GM12878 (cell line): Measurements from ENCODE around the gene ACOX1. TPM values are rescaled to one million over a fixed set of nuclear protein-coding genes. Genes with fewer than 3 reads are reported as not detected.

Source experiments
- ATAC-seq: fragments of 200-7000 bp; cut with Tn5 transposase; 3 replicates; pipeline ENCODE4 v1.9.1; 2020; ENCODE audit warnings: mild to moderate bottlenecking, moderate library complexity
- BruUV-seq: library from RNA; stranded (reverse); fragments of 400-500 nt; replicated peaks from 2 replicates; lab custom pipeline; 2021; lab: Mats Ljungman, UMichigan
- CTCF ChIA-PET: fragments of 300-600 bp; sonication (Branson Sonifier 250); formaldehyde crosslinking; extraction: SDS; loops from one replicate; lab custom pipeline; 2021; ENCODE audit warnings: inconsistent platforms; lab: Yijun Ruan, JAX
- POLR2A ChIA-PET: fragments of 350-600 bp; formaldehyde crosslinking; extraction: SDS; loops from one replicate; lab custom pipeline; 2021; ENCODE audit warnings: inconsistent platforms; lab: Charles Lee
- RAD21 ChIA-PET: fragments of 300-600 bp; sonication (Branson Sonifier 250); formaldehyde crosslinking; loops from one replicate; lab custom pipeline; 2023; ENCODE audit warnings: antibody characterized with exemption; ENCODE audit not compliant: unreplicated experiment; lab: Charles Lee
- SMC1A ChIA-PET: fragments of 300-600 bp; sonication (Branson Sonifier 250); formaldehyde crosslinking; loops from one replicate; lab custom pipeline; 2023; ENCODE audit not compliant: unreplicated experiment, uncharacterized antibody; lab: Charles Lee
- DNase-seq: peaks from one replicate; pipeline ENCODE4 v3.0.0-alpha.2; 2011; ENCODE audit warnings: low read depth, low spot score
- FAIRE-seq: peaks from 3 replicates; lab custom pipeline; 2011; peaks lifted over from hg19 to GRCh38; lab: Jason Lieb, UNC
- H2AFZ ChIP-seq: 2 replicates; pipeline ENCODE4 v1.6.0; 2011; ENCODE audit warnings: low read depth, low read length, control low read depth; ENCODE audit not compliant: control insufficient read depth
- H3K27ac ChIP-seq: 2 replicates; pipeline ENCODE4 v1.5.1; 2011; ENCODE audit warnings: control low read depth; ENCODE audit not compliant: control insufficient read depth, insufficient read depth
- H3K27me3 ChIP-seq, 2 experiments: replicated peaks in 1 of 2; 2 replicates each; pipeline versions ENCODE4 v1.6.0 to v1.6.1; 2011; ENCODE audit warnings: low read length in 1 of 2; ENCODE audit not compliant: control insufficient read depth in 2 of 2, insufficient read depth in 2 of 2
- H3K36me3 ChIP-seq, 2 experiments: 2 replicates each; pipeline ENCODE4 v1.5.1; 2011; ENCODE audit warnings: low read length in 1 of 2; ENCODE audit not compliant: control insufficient read depth in 2 of 2, insufficient read depth in 2 of 2
- H3K4me1 ChIP-seq: 2 replicates; pipeline ENCODE4 v1.6.1; 2011; ENCODE audit warnings: mild to moderate bottlenecking, low read length, moderate library complexity, mixed read lengths; ENCODE audit not compliant: control insufficient read depth, insufficient read depth
- H3K4me2 ChIP-seq: 2 replicates; pipeline ENCODE4 v1.6.0; 2011; ENCODE audit warnings: control low read depth; ENCODE audit not compliant: control insufficient read depth, insufficient read depth
- H3K4me3 ChIP-seq: fragments of 200-600 bp; sonication (generic); 2 replicates; pipeline ENCODE4 v1.5.1; 2016
- H3K79me2 ChIP-seq: 2 replicates; pipeline ENCODE4 v1.6.0; 2011; ENCODE audit warnings: low read length; ENCODE audit not compliant: control insufficient read depth, insufficient read depth
- H3K9ac ChIP-seq: 2 replicates; pipeline ENCODE4 v1.8.0; 2011; ENCODE audit warnings: low read length, control low read depth, mixed read lengths; ENCODE audit not compliant: control insufficient read depth, insufficient read depth
- H3K9me3 ChIP-seq: replicated peaks from 3 replicates; pipeline ENCODE4 v1.5.1; 2011; ENCODE audit warnings: mild to moderate bottlenecking, low read length; ENCODE audit not compliant: control insufficient read depth, insufficient read depth
- H4K20me1 ChIP-seq: 2 replicates; pipeline ENCODE4 v1.6.0; 2011; ENCODE audit not compliant: control insufficient read depth, insufficient read depth
- ASH2L ChIP-seq: fragments of 300-600, 200-600 bp; sonication (generic); IDR thresholded peaks from 2 replicates; pipeline ENCODE4 v1.6.1; 2017; ENCODE audit warnings: low read depth, mild to moderate bottlenecking, borderline replicate concordance
- ATF3 ChIP-seq: IDR thresholded peaks from 2 replicates; pipeline ENCODE4 v1.6.1; 2011; ENCODE audit warnings: low read depth, mild to moderate bottlenecking, low read length, moderate library complexity, borderline replicate concordance; ENCODE audit errors: extremely low read depth
- EGR1 ChIP-seq, 2 experiments: IDR thresholded peaks; 1 replicate in 1 of 2; 2 replicates in 1 of 2; pipeline ENCODE4 v1.6.1; 2011 to 2012; ENCODE audit warnings: low read depth in 2 of 2, low read length in 2 of 2, borderline replicate concordance in 1 of 2, mild to moderate bottlenecking in 1 of 2, moderate library complexity in 1 of 2
- MTA3 ChIP-seq: IDR thresholded peaks from 2 replicates; pipeline ENCODE4 v1.6.1; 2012; ENCODE audit warnings: low read length, inconsistent platforms, borderline replicate concordance
- NR2C1 ChIP-seq: fragments of 450-650 bp; IDR thresholded peaks from 2 replicates; pipeline ENCODE4 v1.6.1; 2017; ENCODE audit warnings: antibody characterized with exemption, mild to moderate bottlenecking, moderate library complexity
- NRF1 ChIP-seq: conservative IDR thresholded peaks from 2 replicates; pipeline ENCODE4 v1.6.1; 2011; ENCODE audit warnings: mild to moderate bottlenecking, low read depth, low read length, improper control_type of control experiment
- POLR2AphosphoS5 ChIP-seq: IDR thresholded peaks from 2 replicates; pipeline ENCODE4 v1.6.1; 2011; ENCODE audit warnings: mild to moderate bottlenecking, low read length, inconsistent platforms
- RBBP5 ChIP-seq: fragments of 200-600 bp; sonication (generic); conservative IDR thresholded peaks from 2 replicates; pipeline ENCODE4 v1.6.1; 2016
- RUNX3 ChIP-seq: IDR thresholded peaks from 2 replicates; pipeline ENCODE4 v1.6.1; 2012; ENCODE audit warnings: low read length, inconsistent platforms
- SPI1 ChIP-seq: IDR thresholded peaks from 2 replicates; pipeline ENCODE4 v1.6.1; 2011; ENCODE audit warnings: low read depth, mild to moderate bottlenecking, low read length, moderate library complexity, borderline replicate concordance; ENCODE audit not compliant: insufficient read depth
- SREBF2 ChIP-seq: IDR thresholded peaks from 2 replicates; pipeline ENCODE4 v1.6.1; 2012; ENCODE audit warnings: mild to moderate bottlenecking, low read length
- STAT3 ChIP-seq: IDR thresholded peaks from 2 replicates; pipeline ENCODE4 v1.6.1; 2011; ENCODE audit warnings: low read depth, low read length, improper control_type of control experiment
- WGBS: methylation state at CpG from one replicate; pipeline ENCODE4 v1.1.6; 2016; ENCODE audit warnings: low lambda C conversion rate; ENCODE audit not compliant: insufficient replicate concordance, insufficient coverage; ENCODE audit errors: missing lambda C conversion rate; 5-methylcytosine and 5-hydroxymethylcytosine counted together
- in situ Hi-C: fragments of 300-500 bp; cut with MboI; formaldehyde crosslinking; loops from 9 replicates; pipeline ENCODE4 v1.14.3; 2018; ENCODE audit warnings: mixed read lengths
- intact Hi-C: fragments of 100-400 bp; cut with micrococcal nuclease; formaldehyde crosslinking; loops from one replicate; pipeline ENCODE4 v1.14.2; 2022; ENCODE audit not compliant: unreplicated experiment
- polyA plus RNA-seq, 11 experiments: library from polyadenylated mRNA; depleted of rRNA in 4 of 11; unstranded in 6 of 11; stranded (reverse) in 5 of 11; fragments of >200 nt; fragmentation: Nextera tagmentation in 4 of 11; fragmentation: Illumina TruSeq in 1 of 11; extraction: Ambion mirVana in 4 of 11; extraction: Trizol in 1 of 11; gene quantifications; 1 replicate in 1 of 11; 2 replicates in 10 of 11; pipeline versions ENCODE4 v1.2.1 to v1.2.3, GENCODE V29; 2011 to 2016; ENCODE audit warnings: inconsistent platforms in 2 of 11, missing spikeins in 2 of 11, low read depth in 1 of 11
- total RNA-seq, 4 experiments: library from RNA; depleted of rRNA in 3 of 4; stranded (reverse); fragments of >200 nt in 3 of 4; fragmentation: Illumina TruSeq in 1 of 4; extraction: Trizol in 1 of 4; gene quantifications; 2 replicates each; pipeline versions ENCODE4 v1.2.1 to v1.2.3, GENCODE V29; 2013 to 2021
- TF ChIP-seq, protein P1 (sequence below): fragments of 450-650 bp; IDR thresholded peaks from 2 replicates; pipeline ENCODE4 v1.6.1; 2017; ENCODE audit warnings: mild to moderate bottlenecking
- TF ChIP-seq, protein P2 (sequence below): IDR thresholded peaks from 2 replicates; pipeline ENCODE4 v1.6.1; 2012; ENCODE audit warnings: low read depth, low read length, improper control_type of control experiment
- TF ChIP-seq, protein P3 (sequence below): fragments of 450-650 bp; formaldehyde crosslinking; IDR thresholded peaks from 2 replicates; pipeline ENCODE4 v1.5.0; 2022; ENCODE audit warnings: mild to moderate bottlenecking, missing genetic modification characterization

Gene ACOX1
- total and polyA plus RNA-seq, 10 of the 15 experiments (the other 5 are each of a cell fraction or from before 2014, with no cell fraction given) = 6.5 to 26.2 (median 21.6) TPM

DNA sequence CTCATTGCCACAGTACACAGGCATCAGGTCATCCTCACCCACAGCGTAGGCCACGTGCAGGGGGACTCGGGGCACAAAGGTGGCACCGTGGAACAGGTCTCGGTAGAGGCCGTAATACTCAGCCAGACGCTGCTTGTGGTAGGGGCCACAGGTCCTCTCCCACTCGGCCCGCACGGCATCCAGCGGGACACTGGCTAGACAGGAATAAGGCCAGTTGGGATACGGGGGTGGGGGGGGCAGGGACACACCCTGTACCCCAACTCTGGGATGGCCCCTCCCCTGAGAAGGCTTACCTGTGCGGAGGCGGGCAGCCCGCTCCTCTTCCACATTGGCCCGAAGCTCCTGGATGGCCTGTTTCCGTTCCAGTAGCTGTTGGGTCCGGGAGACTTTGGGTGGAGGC lies 77.2 kb downstream of the ACOX1 start (continued):
- TF ChIP-seq, protein P1, sequence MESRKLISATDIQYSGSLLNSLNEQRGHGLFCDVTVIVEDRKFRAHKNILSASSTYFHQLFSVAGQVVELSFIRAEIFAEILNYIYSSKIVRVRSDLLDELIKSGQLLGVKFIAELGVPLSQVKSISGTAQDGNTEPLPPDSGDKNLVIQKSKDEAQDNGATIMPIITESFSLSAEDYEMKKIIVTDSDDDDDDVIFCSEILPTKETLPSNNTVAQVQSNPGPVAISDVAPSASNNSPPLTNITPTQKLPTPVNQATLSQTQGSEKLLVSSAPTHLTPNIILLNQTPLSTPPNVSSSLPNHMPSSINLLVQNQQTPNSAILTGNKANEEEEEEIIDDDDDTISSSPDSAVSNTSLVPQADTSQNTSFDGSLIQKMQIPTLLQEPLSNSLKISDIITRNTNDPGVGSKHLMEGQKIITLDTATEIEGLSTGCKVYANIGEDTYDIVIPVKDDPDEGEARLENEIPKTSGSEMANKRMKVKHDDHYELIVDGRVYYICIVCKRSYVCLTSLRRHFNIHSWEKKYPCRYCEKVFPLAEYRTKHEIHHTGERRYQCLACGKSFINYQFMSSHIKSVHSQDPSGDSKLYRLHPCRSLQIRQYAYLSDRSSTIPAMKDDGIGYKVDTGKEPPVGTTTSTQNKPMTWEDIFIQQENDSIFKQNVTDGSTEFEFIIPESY = no peak
- no peak for TF ChIP-seq EGR1 (IDR thresholded peaks at IDR 0.05; ENCODE audit: borderline replicate concordance in 1 of 2, low read depth in 2 of 2, low read length in 2 of 2)
- TF ChIP-seq, protein P2, sequence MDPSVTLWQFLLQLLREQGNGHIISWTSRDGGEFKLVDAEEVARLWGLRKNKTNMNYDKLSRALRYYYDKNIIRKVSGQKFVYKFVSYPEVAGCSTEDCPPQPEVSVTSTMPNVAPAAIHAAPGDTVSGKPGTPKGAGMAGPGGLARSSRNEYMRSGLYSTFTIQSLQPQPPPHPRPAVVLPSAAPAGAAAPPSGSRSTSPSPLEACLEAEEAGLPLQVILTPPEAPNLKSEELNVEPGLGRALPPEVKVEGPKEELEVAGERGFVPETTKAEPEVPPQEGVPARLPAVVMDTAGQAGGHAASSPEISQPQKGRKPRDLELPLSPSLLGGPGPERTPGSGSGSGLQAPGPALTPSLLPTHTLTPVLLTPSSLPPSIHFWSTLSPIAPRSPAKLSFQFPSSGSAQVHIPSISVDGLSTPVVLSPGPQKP = no peak
- TF ChIP-seq NR2C1 = no peak
- no peak for TF ChIP-seq MTA3
- no peak for TF ChIP-seq ATF3

DNA sequence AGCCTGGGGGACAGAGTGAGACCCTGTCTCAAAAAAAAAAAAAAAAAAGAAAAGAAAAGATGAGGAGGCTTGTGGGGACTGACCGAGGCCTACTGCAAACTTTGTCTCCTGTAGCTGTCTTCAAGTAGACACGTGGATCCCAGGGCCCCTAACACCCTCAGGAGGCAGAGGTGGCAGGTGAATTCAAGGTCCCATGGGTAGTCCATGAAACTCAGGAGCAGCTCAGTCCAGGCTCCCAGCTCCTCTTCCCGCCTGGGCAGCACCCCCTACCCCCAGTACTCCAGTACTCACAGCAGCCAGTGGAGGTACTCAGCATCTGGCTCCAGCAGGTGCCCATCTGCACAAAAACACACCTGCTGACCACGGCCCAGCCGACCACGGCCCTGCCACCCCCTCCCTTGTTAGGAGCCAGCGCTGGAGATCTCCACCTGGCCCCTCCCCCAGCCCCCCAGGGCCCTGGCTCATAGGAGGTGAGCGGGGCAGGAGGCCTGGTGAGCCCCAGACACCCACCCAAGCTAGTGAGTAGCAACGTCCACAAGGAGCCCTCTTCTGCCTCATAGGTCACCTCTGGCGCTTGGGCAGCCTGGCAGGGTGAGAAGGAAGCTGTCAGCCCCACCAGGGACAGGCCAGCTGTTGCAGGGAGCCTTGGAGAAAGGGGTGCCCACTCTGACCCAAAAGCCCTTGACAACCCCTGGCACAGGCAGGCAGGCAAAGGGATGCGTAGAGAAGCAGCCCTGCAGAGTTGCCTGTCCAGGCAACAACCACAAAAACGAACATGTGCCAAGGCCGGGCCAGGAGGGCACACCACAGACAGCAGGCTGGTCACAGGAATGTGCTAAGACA lies 78.1 kb downstream of the ACOX1 start:
- intact Hi-C loops = no loop called here
- H3K4me2 ChIP-seq = no peak overlapping the region
- ChIA-PET RAD21 (no interaction called here), POLR2A (interaction anchor here (0.6 kb wide), 1 partner anchor 17 kb away, joined by 5 read pairs; no protein-coding TSS in a partner anchor), CTCF (interaction anchor here (1.4 kb wide), 1 partner anchor 46 kb away, joined by 7 read pairs; the partner anchor contains the start of gene WBP2), SMC1A (no interaction called here)
- DNase-seq = no peak
- H3K4me3 ChIP-seq = no peak overlapping the region
- no peak overlapping the region for H3K9ac ChIP-seq
- no peak overlapping the region for H2AFZ ChIP-seq
- in situ Hi-C loops = no loop called here
- H3K4me1 ChIP-seq = no peaks in the 10 kb centered on the region; the same call in 1 of the 2 replicates
- no peak overlapping the region for H3K27ac ChIP-seq
- FAIRE-seq = no peak
- peaks cover 10 to 17% of the 10 kb centered on the region in 2 experiments; a peak in 3 of 4 replicates for H3K36me3 ChIP-seq
- TSS peak; percentile 38 for BruUV-seq
- H3K9me3 ChIP-seq = no peaks in the 10 kb centered on the region
- H3K27me3 ChIP-seq = no peaks in the 10 kb centered on the region
- WGBS = 83% methylated on average over 13 of the region's 13 CpGs
- H3K79me2 ChIP-seq = peaks cover 13% of the 10 kb centered on the region
- no peaks in the 10 kb centered on the region for H4K20me1 ChIP-seq
- ATAC-seq = no peak
- TF ChIP-seq SREBF2 = no peak
- no peak for TF ChIP-seq NRF1
- no peak for TF ChIP-seq RBBP5
- no peak for TF ChIP-seq STAT3
- no peak for TF ChIP-seq POLR2AphosphoS5
- no peak for TF ChIP-seq ASH2L
- TF ChIP-seq, protein P3, sequence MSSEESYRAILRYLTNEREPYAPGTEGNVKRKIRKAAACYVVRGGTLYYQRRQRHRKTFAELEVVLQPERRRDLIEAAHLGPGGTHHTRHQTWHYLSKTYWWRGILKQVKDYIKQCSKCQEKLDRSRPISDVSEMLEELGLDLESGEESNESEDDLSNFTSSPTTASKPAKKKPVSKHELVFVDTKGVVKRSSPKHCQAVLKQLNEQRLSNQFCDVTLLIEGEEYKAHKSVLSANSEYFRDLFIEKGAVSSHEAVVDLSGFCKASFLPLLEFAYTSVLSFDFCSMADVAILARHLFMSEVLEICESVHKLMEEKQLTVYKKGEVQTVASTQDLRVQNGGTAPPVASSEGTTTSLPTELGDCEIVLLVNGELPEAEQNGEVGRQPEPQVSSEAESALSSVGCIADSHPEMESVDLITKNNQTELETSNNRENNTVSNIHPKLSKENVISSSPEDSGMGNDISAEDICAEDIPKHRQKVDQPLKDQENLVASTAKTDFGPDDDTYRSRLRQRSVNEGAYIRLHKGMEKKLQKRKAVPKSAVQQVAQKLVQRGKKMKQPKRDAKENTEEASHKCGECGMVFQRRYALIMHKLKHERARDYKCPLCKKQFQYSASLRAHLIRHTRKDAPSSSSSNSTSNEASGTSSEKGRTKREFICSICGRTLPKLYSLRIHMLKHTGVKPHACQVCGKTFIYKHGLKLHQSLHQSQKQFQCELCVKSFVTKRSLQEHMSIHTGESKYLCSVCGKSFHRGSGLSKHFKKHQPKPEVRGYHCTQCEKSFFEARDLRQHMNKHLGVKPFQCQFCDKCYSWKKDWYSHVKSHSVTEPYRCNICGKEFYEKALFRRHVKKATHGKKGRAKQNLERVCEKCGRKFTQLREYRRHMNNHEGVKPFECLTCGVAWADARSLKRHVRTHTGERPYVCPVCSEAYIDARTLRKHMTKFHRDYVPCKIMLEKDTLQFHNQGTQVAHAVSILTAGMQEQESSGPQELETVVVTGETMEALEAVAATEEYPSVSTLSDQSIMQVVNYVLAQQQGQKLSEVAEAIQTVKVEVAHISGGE (CRISPR knock-in tag) = no peak
- TF ChIP-seq SPI1 = no peak
- TF ChIP-seq RUNX3 = no peak
